Measurements from ENCODE around the gene NOD2. TPM values are rescaled to one million over a fixed set of nuclear protein-coding genes. Genes with fewer than 3 reads are reported as not detected.

The NOD2 gene
- total and polyA plus RNA-seq, 2 of the 13 experiments (the other 11 are each of a cell fraction or from before 2014, with no cell fraction given) = 0.27 to 0.81 TPM

- no peak for TF ChIP-seq ZBTB40 (IDR thresholded peaks at IDR 0.05)
- TF ChIP-seq ZBTB40 (CRISPR knock-in tag; IDR thresholded peaks at IDR 0.05) = no peak
- no peak for TF ChIP-seq E2F2 (CRISPR knock-in tag; IDR thresholded peaks at IDR 0.05; ENCODE audit: borderline replicate concordance)
- TF ChIP-seq SMYD3 (CRISPR knock-in tag; IDR thresholded peaks at IDR 0.05) = no peak
- no peak for TF ChIP-seq LRRFIP1 (CRISPR knock-in tag; conservative IDR thresholded peaks at IDR 0.05)
- no peak for TF ChIP-seq HOMEZ (CRISPR knock-in tag; IDR thresholded peaks at IDR 0.05; ENCODE audit: low read depth)
- TF ChIP-seq ZBTB4 (CRISPR knock-in tag; IDR thresholded peaks at IDR 0.05; ENCODE audit: borderline replicate concordance) = no peak
- no peak for TF ChIP-seq HNRNPUL1 (IDR thresholded peaks at IDR 0.05; ENCODE audit: low read depth, low read length)
- no peak for TF ChIP-seq ARNTL (CRISPR knock-in tag; IDR thresholded peaks at IDR 0.05)
- no peak for TF ChIP-seq KMT2B (CRISPR knock-in tag; IDR thresholded peaks at IDR 0.05)
- TF ChIP-seq XRCC5 (optimal IDR thresholded peaks at IDR 0.05; ENCODE audit: low read length) = no peak
These were observed 15.8 kb downstream of the NOD2 start (continued) for GRCh38 chr16:50709061-50709684.

Measured in HepG2 (cell line).